ENCODE data around the gene GSG1L2. TPM values are rescaled to one million over a fixed set of nuclear protein-coding genes. Genes with fewer than 3 reads are reported as not detected.

Gene GSG1L2
- total and polyA plus RNA-seq, 2 donors (not counting 3 experiments of a cell fraction or from before 2014, with no cell fraction given): not detected

DNA sequence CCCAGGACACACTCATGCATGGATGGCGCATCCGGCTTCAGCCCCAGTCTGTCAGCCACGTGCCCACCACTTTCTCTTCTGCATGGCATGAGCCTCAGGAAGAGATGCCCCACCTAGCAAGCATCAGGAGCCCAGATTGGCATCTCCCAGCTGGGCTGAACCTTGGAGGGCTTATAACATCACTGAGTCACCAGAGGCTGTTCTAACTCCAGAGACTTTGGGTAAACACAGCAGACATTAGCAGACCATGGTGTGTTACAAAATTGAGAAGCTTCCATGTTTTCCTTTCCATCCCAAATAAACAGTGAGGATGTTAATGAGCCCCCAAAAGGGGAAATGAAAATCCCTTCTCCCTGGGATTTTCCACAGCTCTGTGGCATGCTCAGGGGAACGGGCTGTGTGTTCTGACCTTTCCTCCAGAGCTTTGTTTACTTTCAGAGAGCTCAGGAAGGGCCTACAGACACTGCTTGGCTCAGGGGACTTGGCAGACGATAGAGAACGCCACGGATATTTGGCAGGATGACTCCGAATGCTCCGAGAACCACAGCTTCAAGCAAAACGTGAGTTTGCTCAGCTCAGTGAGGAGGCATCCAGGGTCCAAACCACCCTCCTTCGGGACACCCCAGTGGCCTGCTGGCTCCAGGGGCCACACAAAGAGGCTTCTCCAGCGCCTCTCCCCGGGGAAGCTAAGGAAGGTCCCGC lies 20.3 kb upstream of the GSG1L2 start:
- Histone ChIP-seq H3K9ac (replicated peaks; ENCODE audit: extremely low read depth, insufficient read depth, low read length) (no peak overlapping the region), H3K79me2 (ENCODE audit: control insufficient read depth, insufficient read depth, low read length) (no peaks in the 10 kb centered on the region), H2AFZ (ENCODE audit: low read depth, low read length) (no peak overlapping the region), H3K9me3 (replicated peaks; ENCODE audit: control insufficient read depth, insufficient read depth, low read length) (peaks cover 6% of the 10 kb centered on the region), H3K36me3 (ENCODE audit: control insufficient read depth in 2 of 2, extremely low read depth in 1 of 2, insufficient read depth in 2 of 2, low read length in 2 of 2) (no peaks in the 10 kb centered on the region), H3K9me1 (replicated peaks; ENCODE audit: control insufficient read depth, extremely low read depth, insufficient read depth, low read length) (no peaks in the 10 kb centered on the region), H3K4me3 (replicated peaks in 1 of 3; ENCODE audit: insufficient read depth in 1 of 3, low read depth in 1 of 3, low read length in 3 of 3) (no peak overlapping the region), H3K27ac (ENCODE audit: insufficient read depth, low read depth, low read length) (no peak overlapping the region), H3K27me3 (ENCODE audit: control insufficient read depth in 2 of 2, insufficient read depth in 2 of 2, low read length in 2 of 2) (no peaks in the 10 kb centered on the region), H4K20me1 (replicated peaks; ENCODE audit: control insufficient read depth, extremely low read depth, insufficient read depth, low read length) (no peaks in the 10 kb centered on the region), H3K4me1 (ENCODE audit: control insufficient read depth, extremely low read depth, insufficient read depth, low read length) (no peaks in the 10 kb centered on the region), H3K4me2 (ENCODE audit: insufficient read depth, low read length) (no peak overlapping the region)
- DNase-seq (ENCODE audit: low read depth, low spot score) (no peak), FAIRE-seq (no peak)
- TF ChIP-seq POLR2A (IDR thresholded peaks at IDR 0.05; ENCODE audit: low read depth, low read length) (no peak), GATA2 (IDR thresholded peaks at IDR 0.05; ENCODE audit: insufficient read depth, insufficient read length, low read depth, low read length) (no peak), FOS (IDR thresholded peaks at IDR 0.05; ENCODE audit: borderline replicate concordance, insufficient read depth, low read length) (no peak), POLR2AphosphoS5 (IDR thresholded peaks at IDR 0.05; ENCODE audit: insufficient read depth, low read depth, low read length) (no peak), MYC (IDR thresholded peaks at IDR 0.05; ENCODE audit: low read depth, low read length) (no peak), EZH2 (IDR thresholded peaks at IDR 0.05; ENCODE audit: borderline replicate concordance, low read depth, low read length, severe bottlenecking) (no peak), JUN (IDR thresholded peaks at IDR 0.05; ENCODE audit: borderline replicate concordance, insufficient read depth, insufficient read length, low read depth) (no peak)
- TF ChIP-seq, protein P1, sequence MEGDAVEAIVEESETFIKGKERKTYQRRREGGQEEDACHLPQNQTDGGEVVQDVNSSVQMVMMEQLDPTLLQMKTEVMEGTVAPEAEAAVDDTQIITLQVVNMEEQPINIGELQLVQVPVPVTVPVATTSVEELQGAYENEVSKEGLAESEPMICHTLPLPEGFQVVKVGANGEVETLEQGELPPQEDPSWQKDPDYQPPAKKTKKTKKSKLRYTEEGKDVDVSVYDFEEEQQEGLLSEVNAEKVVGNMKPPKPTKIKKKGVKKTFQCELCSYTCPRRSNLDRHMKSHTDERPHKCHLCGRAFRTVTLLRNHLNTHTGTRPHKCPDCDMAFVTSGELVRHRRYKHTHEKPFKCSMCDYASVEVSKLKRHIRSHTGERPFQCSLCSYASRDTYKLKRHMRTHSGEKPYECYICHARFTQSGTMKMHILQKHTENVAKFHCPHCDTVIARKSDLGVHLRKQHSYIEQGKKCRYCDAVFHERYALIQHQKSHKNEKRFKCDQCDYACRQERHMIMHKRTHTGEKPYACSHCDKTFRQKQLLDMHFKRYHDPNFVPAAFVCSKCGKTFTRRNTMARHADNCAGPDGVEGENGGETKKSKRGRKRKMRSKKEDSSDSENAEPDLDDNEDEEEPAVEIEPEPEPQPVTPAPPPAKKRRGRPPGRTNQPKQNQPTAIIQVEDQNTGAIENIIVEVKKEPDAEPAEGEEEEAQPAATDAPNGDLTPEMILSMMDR (IDR thresholded peaks at IDR 0.05; ENCODE audit: extremely low read depth in 1 of 2, insufficient read depth in 1 of 2, low read depth in 1 of 2, low read length in 2 of 2): no peak
- TF ChIP-seq, protein P2, sequence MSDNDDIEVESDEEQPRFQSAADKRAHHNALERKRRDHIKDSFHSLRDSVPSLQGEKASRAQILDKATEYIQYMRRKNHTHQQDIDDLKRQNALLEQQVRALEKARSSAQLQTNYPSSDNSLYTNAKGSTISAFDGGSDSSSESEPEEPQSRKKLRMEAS (IDR thresholded peaks at IDR 0.05; ENCODE audit: insufficient read depth, insufficient read length): no peak
- POLR2A ChIA-PET: no interaction called here
- CTCF ChIA-PET: no interaction called here
- BruUV-seq (replicated peaks): no TSS peak
- dilution Hi-C loops (cut with MboI; ENCODE audit: extremely low pct_ligation_motif_present, low sequenced_read_pairs) (no loop called here), intact Hi-C loops (cut with micrococcal nuclease) (loop anchor here (2.0 kb wide), 1 partner anchor 25 kb away; no protein-coding TSS in a partner anchor)
